HEK293 (cell line): Measurements from ENCODE around the gene ROBO1.

ENCODE experiments used
- CTCF ChIP-seq: fragments of 450-650 bp; formaldehyde crosslinking; IDR thresholded peaks from 2 replicates; pipeline ENCODE4 v1.5.1; 2016; ENCODE audit warnings: missing biosample characterization, missing genetic modification characterization
- MEIS1 ChIP-seq: sonication (generic); formaldehyde crosslinking; IDR thresholded peaks from 2 replicates; pipeline ENCODE4 v1.8.1; 2022; ENCODE audit warnings: missing genetic modification reagents, mild to moderate bottlenecking, borderline replicate concordance
- ZNF776 ChIP-seq: fragments of 450-650 bp; formaldehyde crosslinking; IDR thresholded peaks from 2 replicates; pipeline ENCODE4 v1.5.0; 2017; ENCODE audit warnings: missing biosample characterization, missing genetic modification characterization, borderline replicate concordance

GRCh38 chr3:78999139-78999538 is 768.7 kb downstream of the ROBO1 start:
- TF ChIP-seq MEIS1 (no peak), CTCF (tag by site-specific recombination) (no peak), ZNF776 (tag by site-specific recombination) (no peak)
